Naive B cell (primary cell): ENCODE data around the gene UNK. TPM values are rescaled to one million over a fixed set of nuclear protein-coding genes. Genes with fewer than 3 reads are reported as not detected.
A peak's percentile ranks its signal among the peaks of the same experiment; 100 is the strongest.

Experiments used
- ATAC-seq, 2 donors: fragments of 150-1000 bp; cut with Tn5 transposase; 2 replicates each; pipeline ENCODE4 v1.10.0; 2021; ENCODE audit warnings: low read depth in 2 of 2, mild to moderate bottlenecking in 2 of 2, moderate library complexity in 2 of 2
- DNase-seq: peaks from one replicate; pipeline ENCODE4 v3.0.0; 2022
- H3K27ac Mint-ChIP-seq, 6 donors: one replicate each; pipeline ENCODE4 v1.8.0; 2020 to 2022; ENCODE audit warnings: mild to moderate bottlenecking in 6 of 6, mixed read lengths in 6 of 6, moderate library complexity in 5 of 6, inconsistent platforms in 2 of 6
- H3K27me3 Mint-ChIP-seq, 3 donors: one replicate each; pipeline ENCODE4 v1.8.0; 2021 to 2022; ENCODE audit warnings: mixed read lengths in 3 of 3, mild to moderate bottlenecking in 1 of 3
- H3K36me3 Mint-ChIP-seq, 2 donors: one replicate each; pipeline ENCODE4 v1.8.0; 2020 to 2022; ENCODE audit warnings: mixed read lengths in 2 of 2, inconsistent platforms in 1 of 2, mild to moderate bottlenecking in 1 of 2
- H3K4me1 Mint-ChIP-seq, 3 donors: one replicate each; pipeline ENCODE4 v1.8.0; 2020 to 2022; ENCODE audit warnings: mixed read lengths in 3 of 3, inconsistent platforms in 1 of 3, mild to moderate bottlenecking in 1 of 3, moderate library complexity in 1 of 3
- H3K4me3 Mint-ChIP-seq, 8 donors: one replicate each; pipeline ENCODE4 v1.8.0; 2020 to 2022; ENCODE audit warnings: mild to moderate bottlenecking in 8 of 8, mixed read lengths in 8 of 8, moderate library complexity in 8 of 8, inconsistent platforms in 2 of 8
- H3K9me3 Mint-ChIP-seq, 7 donors: one replicate each; pipeline ENCODE4 v1.8.0; 2020 to 2022; ENCODE audit warnings: mixed read lengths in 7 of 7, mild to moderate bottlenecking in 5 of 7, inconsistent platforms in 2 of 7, moderate library complexity in 1 of 7
- polyA plus RNA-seq, 6 donors: library from polyadenylated mRNA; unstranded; fragments of 300-500 nt; fragmentation: Illumina TruSeq; gene quantifications; one replicate each; pipeline ENCODE4 v1.2.3, GENCODE V29; 2021; ENCODE audit warnings: low read depth in 6 of 6

Gene UNK
- polyA plus RNA-seq, 6 donors from 2014 or later = 31.1 to 50.1 (median 37.7) TPM

DNA sequence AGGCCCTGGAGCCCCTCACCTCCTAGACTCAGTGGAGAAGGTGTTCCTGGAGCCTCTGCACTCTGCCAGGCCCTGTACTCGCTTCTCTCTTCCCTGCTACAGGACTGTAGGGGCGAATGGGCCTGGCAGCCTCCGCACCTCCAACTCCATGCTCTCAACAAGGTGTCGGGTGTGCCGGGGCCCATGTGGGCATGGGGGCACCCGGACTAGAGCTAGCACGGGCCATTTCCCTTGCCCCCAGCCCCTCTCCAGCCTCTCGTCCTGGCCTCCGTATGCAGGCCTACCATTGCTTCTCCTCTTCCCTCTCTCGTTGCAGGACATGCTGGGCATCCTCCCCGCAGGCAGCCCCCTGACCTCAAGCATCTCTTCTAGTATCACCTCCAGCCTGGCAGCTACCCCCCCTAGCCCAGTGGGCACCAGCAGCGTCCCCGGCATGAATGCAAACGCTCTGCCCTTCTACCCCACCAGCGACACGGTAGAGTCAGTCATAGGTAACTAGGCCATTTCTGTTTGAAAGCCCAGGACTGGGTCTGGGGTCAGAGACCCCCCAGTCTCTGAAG is 33.8 kb downstream of the UNK start:
- Mint-ChIP-seq H3K36me3 (peaks cover 0 to 15% of the 10 kb centered on the region in 2 donors), H3K9me3 (no peaks in the 10 kb centered on the region), H3K27me3 (no peaks in the 10 kb centered on the region), H3K4me1 (peaks cover 0 to 4% (median 4%) of the 10 kb centered on the region in 3 donors), H3K27ac (peak overlapping the region in 3 of 6 donors; percentile 71 to 92 (median 76)), H3K4me3 (no peak overlapping the region)
- ATAC-seq = no peak
- DNase-seq = no peak

- H3K27me3 Mint-ChIP-seq = no peaks in the 10 kb centered on the region
- peaks cover 0 to 15% of the 10 kb centered on the region in 2 donors for H3K36me3 Mint-ChIP-seq
- no peak overlapping the region for H3K4me3 Mint-ChIP-seq
Observed at GRCh38 chr17:75819116-75819515, 34.5 kb downstream of the UNK start.

DNA sequence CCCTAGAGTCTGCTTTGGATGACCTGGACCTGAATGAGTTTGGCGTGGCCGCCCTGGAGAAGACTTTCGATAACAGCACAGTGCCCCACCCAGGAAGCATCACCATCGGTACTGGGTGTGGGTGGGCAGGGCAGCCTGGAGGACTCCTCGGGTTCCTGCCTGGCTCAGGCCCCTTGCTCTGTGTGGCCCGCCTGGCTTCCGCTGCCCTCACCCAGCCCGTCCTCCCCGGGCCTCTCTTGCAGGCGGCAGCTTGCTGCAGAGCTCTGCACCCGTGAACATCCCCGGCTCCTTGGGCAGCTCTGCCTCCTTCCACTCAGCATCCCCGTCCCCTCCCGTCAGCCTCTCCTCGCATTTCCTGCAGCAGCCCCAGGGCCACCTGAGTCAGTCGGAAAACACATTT is 35.1 kb downstream of the UNK start:
- H3K36me3 Mint-ChIP-seq = peaks cover 0 to 15% of the 10 kb centered on the region in 2 donors
- no peaks in the 10 kb centered on the region for H3K9me3 Mint-ChIP-seq
- ATAC-seq (no peak), DNase-seq (no peak)
- no peaks in the 10 kb centered on the region for H3K27me3 Mint-ChIP-seq
- peaks cover 0 to 4% (median 3%) of the 10 kb centered on the region in 3 donors for H3K4me1 Mint-ChIP-seq
- no peak overlapping the region for H3K4me3 Mint-ChIP-seq
- peak overlapping the region in 1 of 6 donors; percentile 44 for H3K27ac Mint-ChIP-seq

More at GRCh38 chr17:75819116-75819515, 34.5 kb downstream of the UNK start:
- no peaks in the 10 kb centered on the region for H3K9me3 Mint-ChIP-seq
- no peak overlapping the region for H3K27ac Mint-ChIP-seq
- peaks cover 0 to 4% (median 4%) of the 10 kb centered on the region in 3 donors for H3K4me1 Mint-ChIP-seq
- ATAC-seq (no peak), DNase-seq (no peak)

DNA sequence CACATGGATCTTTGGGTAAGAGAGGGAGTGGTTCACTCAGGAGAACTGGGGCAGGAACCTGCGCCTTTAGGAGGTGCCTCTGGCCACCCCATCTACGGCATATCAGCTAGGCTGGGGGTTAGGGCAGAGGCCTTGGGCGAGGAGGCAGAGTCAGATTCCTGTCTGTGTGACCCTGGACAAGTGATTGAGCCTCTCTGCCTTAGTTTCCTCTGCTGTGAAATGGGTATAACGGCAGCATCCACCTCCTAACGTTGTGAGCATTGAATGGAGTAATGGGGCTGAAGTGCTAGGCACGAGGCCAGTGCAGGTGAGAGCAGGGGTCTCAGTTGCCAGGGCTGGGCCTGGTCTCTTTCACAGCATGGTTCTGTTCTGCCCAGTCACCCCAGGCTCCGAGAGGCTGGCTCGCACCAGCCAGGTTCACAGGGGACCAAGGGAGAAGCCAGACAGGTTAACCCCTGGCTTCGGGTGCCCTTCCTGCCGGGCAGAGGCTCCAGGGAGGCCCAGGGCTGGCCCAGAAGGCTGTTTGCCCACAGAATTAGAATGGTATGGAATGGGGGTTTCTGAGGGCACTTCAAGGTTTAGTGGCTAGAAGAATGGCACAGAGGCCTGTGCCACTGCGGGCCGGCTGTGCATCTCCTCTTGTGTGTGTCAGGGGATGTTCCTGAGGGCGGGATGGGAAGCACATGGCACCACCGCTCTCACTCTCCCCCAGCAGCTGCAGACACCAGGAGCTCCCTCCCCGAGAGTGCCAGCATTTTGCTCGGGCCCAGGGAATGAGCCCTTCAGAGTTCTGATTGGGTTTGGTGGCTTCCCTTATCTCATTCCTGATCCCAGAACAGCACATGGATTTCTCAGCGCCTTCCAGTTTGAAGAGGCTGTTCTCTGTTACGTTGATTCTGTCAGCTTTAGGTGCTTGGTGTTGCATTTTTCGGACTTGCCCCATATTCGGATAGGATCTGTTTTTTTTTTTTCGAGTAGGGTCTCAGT is 35.8 kb downstream of the UNK start:
- H3K9me3 Mint-ChIP-seq = no peaks in the 10 kb centered on the region
- DNase-seq = no peak
- H3K4me1 Mint-ChIP-seq = peaks cover 0 to 4% (median 3%) of the 10 kb centered on the region in 3 donors
- peaks cover 0 to 15% of the 10 kb centered on the region in 2 donors for H3K36me3 Mint-ChIP-seq
- no peaks in the 10 kb centered on the region for H3K27me3 Mint-ChIP-seq
- peak overlapping the region in 1 of 6 donors; percentile 32 for H3K27ac Mint-ChIP-seq
- peak overlapping the region in 1 of 8 donors; percentile 47 for H3K4me3 Mint-ChIP-seq
- no peak for ATAC-seq

GRCh38 chr17:75821552-75821951 is 36.9 kb downstream of the UNK start:
- H3K9me3 Mint-ChIP-seq = no peaks in the 10 kb centered on the region
- H3K4me1 Mint-ChIP-seq = peaks cover 0 to 4% (median 3%) of the 10 kb centered on the region in 3 donors
- no peak for DNase-seq
- peaks cover 0 to 15% of the 10 kb centered on the region in 2 donors for H3K36me3 Mint-ChIP-seq
- H3K27ac Mint-ChIP-seq = peak overlapping the region in 1 of 6 donors; percentile 52
- no peak for ATAC-seq
- H3K27me3 Mint-ChIP-seq = no peaks in the 10 kb centered on the region
- no peak overlapping the region for H3K4me3 Mint-ChIP-seq

GRCh38 chr17:75822119-75822799 is 37.7 kb downstream of the UNK start:
- H3K36me3 Mint-ChIP-seq = peaks cover 0 to 15% of the 10 kb centered on the region in 2 donors
- DNase-seq = no peak
- H3K4me3 Mint-ChIP-seq = no peak overlapping the region
- no peak for ATAC-seq
- H3K27me3 Mint-ChIP-seq = no peaks in the 10 kb centered on the region
- peaks cover 0 to 8% (median 7%) of the 10 kb centered on the region in 3 donors for H3K4me1 Mint-ChIP-seq
- peak overlapping the region in 3 of 6 donors; percentile 52 to 82 (median 72) for H3K27ac Mint-ChIP-seq
- H3K9me3 Mint-ChIP-seq = no peaks in the 10 kb centered on the region

- Mint-ChIP-seq H3K4me3 (no peak overlapping the region), H3K27ac (peak overlapping the region in 1 of 6 donors; percentile 30), H3K9me3 (no peaks in the 10 kb centered on the region), H3K36me3 (peaks cover 0 to 15% of the 10 kb centered on the region in 2 donors), H3K4me1 (peaks cover 5 to 8% (median 7%) of the 10 kb centered on the region in 3 donors), H3K27me3 (no peaks in the 10 kb centered on the region)
- no peak for DNase-seq
- ATAC-seq = no peak
Observed at GRCh38 chr17:75822800-75823166, 38.2 kb downstream of the UNK start.

DNA sequence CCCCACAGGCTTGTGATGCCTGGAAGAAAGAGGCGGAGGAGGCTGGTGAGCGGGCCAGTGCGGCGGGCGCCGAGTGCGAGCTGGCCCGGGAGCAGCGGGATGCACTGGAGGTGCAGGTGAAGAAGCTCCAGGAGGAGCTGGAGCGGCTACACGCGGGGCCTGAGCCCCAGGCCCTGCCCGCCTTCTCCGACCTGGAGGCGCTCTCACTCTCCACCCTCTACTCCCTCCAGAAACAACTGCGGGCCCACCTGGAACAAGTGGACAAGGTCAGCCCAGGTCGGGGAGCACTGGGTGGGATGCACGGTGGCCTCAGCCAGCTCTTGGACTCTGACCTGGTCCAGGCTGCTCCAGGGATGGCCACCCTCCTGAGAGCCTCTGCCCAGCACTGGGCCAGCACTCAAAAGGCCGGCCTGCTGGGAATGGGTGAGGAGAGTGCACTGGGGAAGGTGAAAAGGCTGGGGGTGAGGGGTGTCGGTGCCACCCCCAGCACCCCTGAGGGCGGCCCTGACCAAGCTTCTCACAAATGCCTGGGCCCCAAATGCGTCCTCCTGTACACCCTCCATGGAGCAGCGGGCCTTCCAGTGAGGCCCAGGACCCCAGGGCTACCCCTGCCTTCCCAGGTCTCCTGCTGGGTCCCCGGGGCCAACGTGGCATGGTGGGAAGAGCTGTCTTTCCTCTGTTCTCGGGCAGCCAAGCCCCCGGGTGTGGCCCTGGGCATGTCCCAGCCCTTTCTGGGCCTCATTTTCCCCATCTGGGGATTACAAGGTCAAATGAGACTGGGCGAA is 38.8 kb downstream of the UNK start:
- Mint-ChIP-seq H3K27me3 (no peaks in the 10 kb centered on the region), H3K9me3 (no peaks in the 10 kb centered on the region), H3K36me3 (peaks cover 0 to 13% of the 10 kb centered on the region in 2 donors), H3K27ac (peak overlapping the region in 1 of 6 donors; percentile 63), H3K4me1 (peaks cover 9 to 12% (median 11%) of the 10 kb centered on the region in 3 donors), H3K4me3 (no peak overlapping the region)
- no peak for DNase-seq
- no peak for ATAC-seq

DNA sequence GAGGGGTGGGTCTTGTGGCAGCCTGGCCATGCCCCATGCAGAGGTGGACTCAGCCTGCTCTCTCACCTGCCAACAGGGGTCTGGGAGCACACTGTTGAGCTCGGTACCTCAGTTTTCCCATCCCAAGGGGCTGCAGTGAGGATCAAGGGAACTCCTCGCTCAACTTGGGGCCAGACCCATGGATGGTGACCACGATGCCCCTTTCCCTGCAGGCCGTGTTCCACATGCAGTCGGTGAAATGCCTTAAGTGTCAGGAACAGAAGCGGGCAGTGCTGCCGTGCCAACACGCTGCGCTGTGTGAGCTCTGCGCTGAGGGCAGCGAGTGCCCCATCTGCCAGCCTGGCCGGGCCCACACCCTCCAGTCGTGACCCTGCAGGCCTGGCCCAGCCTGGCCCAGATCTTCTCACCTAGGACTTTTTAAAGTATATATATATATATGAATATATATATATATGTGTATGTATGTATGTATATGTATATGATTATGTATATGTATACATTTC is 39.5 kb downstream of the UNK start:
- no peak for ATAC-seq
- Mint-ChIP-seq H3K36me3 (peaks cover 0 to 6% of the 10 kb centered on the region in 2 donors), H3K27me3 (no peaks in the 10 kb centered on the region), H3K4me3 (no peak overlapping the region), H3K4me1 (peaks cover 7 to 11% (median 10%) of the 10 kb centered on the region in 3 donors), H3K27ac (peak overlapping the region in 1 of 6 donors; percentile 63), H3K9me3 (no peaks in the 10 kb centered on the region)
- DNase-seq = no peak

DNA sequence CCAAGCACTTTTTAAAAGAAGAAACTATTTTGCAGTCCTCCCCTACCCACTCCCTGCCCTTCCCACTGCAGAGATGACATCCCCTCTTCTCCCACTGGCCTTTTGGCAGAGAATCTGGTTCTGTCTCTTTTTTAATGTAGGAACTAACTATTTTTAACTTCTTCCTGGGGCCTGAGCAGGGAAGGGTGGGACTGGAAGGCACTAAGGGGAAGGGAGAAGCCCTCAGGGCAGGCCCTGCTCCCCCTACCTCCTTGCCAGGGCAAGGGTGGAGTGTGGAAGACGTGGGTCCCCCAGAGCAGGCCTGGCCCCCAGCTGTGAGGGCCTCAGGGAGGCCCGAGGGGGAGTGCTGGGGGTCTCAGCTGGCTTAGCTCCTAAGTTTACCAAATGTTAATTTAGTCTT is 40.1 kb downstream of the UNK start:
- Mint-ChIP-seq H3K27me3 (no peaks in the 10 kb centered on the region), H3K4me1 (peaks cover 7 to 11% (median 10%) of the 10 kb centered on the region in 3 donors), H3K36me3 (peaks cover 0 to under 1% of the 10 kb centered on the region in 2 donors), H3K4me3 (no peak overlapping the region), H3K9me3 (no peaks in the 10 kb centered on the region), H3K27ac (peak overlapping the region in 1 of 6 donors; percentile 72)
- ATAC-seq (no peak), DNase-seq (no peak)

GRCh38 chr17:75825149-75825552 is 40.5 kb downstream of the UNK start:
- DNase-seq (no peak), ATAC-seq (no peak)
- no peaks in the 10 kb centered on the region for H3K36me3 Mint-ChIP-seq
- H3K27me3 Mint-ChIP-seq = no peaks in the 10 kb centered on the region
- H3K4me3 Mint-ChIP-seq = peak overlapping the region in 1 of 8 donors; percentile 32
- peak overlapping the region in 2 of 6 donors; percentile 39 to 47 for H3K27ac Mint-ChIP-seq
- peaks cover 7 to 11% (median 10%) of the 10 kb centered on the region in 3 donors for H3K4me1 Mint-ChIP-seq
- H3K9me3 Mint-ChIP-seq = no peaks in the 10 kb centered on the region

DNA sequence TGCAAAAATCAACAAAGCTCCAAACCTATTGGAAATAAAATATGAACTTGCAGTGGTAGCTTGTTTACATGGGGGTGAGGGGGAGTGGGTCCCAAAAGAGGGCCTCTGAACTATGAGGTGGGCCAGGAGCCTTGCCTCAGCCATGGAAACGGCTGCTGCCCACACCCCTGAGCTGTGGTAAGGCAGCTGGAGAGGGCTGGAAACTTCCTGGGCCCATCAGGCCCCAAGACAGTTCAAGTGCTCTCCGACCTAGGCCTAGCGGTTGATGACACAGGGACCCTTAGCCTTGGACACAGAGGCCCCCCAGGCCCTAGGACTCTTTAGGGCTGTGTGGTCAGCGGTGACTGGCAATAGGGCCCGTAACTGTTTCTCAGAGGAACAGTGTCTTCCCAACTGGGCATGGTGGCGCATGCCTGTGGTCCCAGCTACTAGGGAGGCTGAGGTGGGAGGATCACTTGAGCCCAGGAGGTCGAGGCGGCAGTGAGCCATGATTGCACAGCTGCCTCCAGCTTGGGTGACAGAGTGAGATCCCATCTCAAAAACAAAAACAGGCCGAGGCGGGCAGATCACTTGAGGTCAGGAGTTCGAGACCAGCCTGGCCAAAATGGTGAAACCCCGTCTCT is 41.3 kb downstream of the UNK start:
- no peak for ATAC-seq
- peaks cover 7 to 11% (median 10%) of the 10 kb centered on the region in 3 donors for H3K4me1 Mint-ChIP-seq
- no peaks in the 10 kb centered on the region for H3K9me3 Mint-ChIP-seq
- H3K36me3 Mint-ChIP-seq = no peaks in the 10 kb centered on the region
- peak overlapping the region in 1 of 6 donors; percentile 39 for H3K27ac Mint-ChIP-seq
- DNase-seq = no peak
- H3K27me3 Mint-ChIP-seq = no peaks in the 10 kb centered on the region
- peak overlapping the region in 1 of 8 donors; percentile 1 for H3K4me3 Mint-ChIP-seq
